HEK293 (cell line): ENCODE measurements around the gene TRDMT1.

ENCODE experiments used
- BCL11B ChIP-seq: fragments of 450-650 bp; formaldehyde crosslinking; IDR thresholded peaks from 2 replicates; pipeline ENCODE4 v1.5.1; 2016; ENCODE audit warnings: low read depth, missing biosample characterization, missing genetic modification characterization
- EGR2 ChIP-seq: fragments of 450-650 bp; formaldehyde crosslinking; IDR thresholded peaks from 2 replicates; pipeline ENCODE4 v1.5.1; 2016; ENCODE audit warnings: low read depth, missing biosample characterization, missing genetic modification characterization
- GLI4 ChIP-seq: fragments of 450-650 bp; formaldehyde crosslinking; IDR thresholded peaks from 2 replicates; pipeline ENCODE4 v1.5.1; 2016; ENCODE audit warnings: missing biosample characterization, missing genetic modification characterization
- HOXC10 ChIP-seq: sonication (generic); formaldehyde crosslinking; IDR thresholded peaks from 2 replicates; pipeline ENCODE4 v1.8.1; 2023; ENCODE audit warnings: mild to moderate bottlenecking, missing genetic modification reagents
- KLF17 ChIP-seq: fragments of 450-650 bp; formaldehyde crosslinking; IDR thresholded peaks from 2 replicates; pipeline ENCODE4 v1.5.1; 2016; ENCODE audit warnings: missing biosample characterization, missing genetic modification characterization
- KLF8 ChIP-seq: fragments of 450-650 bp; formaldehyde crosslinking; IDR thresholded peaks from 2 replicates; pipeline ENCODE4 v1.5.1; 2016; ENCODE audit warnings: missing biosample characterization, missing genetic modification characterization
- SCRT2 ChIP-seq: fragments of 450-650 bp; formaldehyde crosslinking; IDR thresholded peaks from 2 replicates; pipeline ENCODE4 v1.5.1; 2016; ENCODE audit warnings: missing biosample characterization, missing genetic modification characterization
- TRIM28 ChIP-seq: IDR thresholded peaks from 2 replicates; pipeline ENCODE4 v1.6.1; 2011; ENCODE audit warnings: low read length, control low read depth, borderline replicate concordance
- ZFHX2 ChIP-seq: fragments of 450-650 bp; formaldehyde crosslinking; conservative IDR thresholded peaks from 2 replicates; pipeline ENCODE4 v1.5.1; 2016; ENCODE audit warnings: missing biosample characterization, missing genetic modification characterization
- ZFP3 ChIP-seq: fragments of 450-650 bp; formaldehyde crosslinking; IDR thresholded peaks from 2 replicates; pipeline ENCODE4 v1.5.1; 2016; ENCODE audit warnings: low read depth, missing biosample characterization, missing genetic modification characterization
- ZFP37 ChIP-seq: fragments of 450-650 bp; formaldehyde crosslinking; IDR thresholded peaks from 2 replicates; pipeline ENCODE4 v1.5.1; 2016; ENCODE audit warnings: missing biosample characterization, missing genetic modification characterization
- ZNF10 ChIP-seq: fragments of 450-650 bp; formaldehyde crosslinking; IDR thresholded peaks from 2 replicates; pipeline ENCODE4 v1.5.1; 2017; ENCODE audit warnings: missing biosample characterization, missing genetic modification characterization
- ZNF138 ChIP-seq: fragments of 450-650 bp; formaldehyde crosslinking; IDR thresholded peaks from 2 replicates; pipeline ENCODE4 v1.5.1; 2016; ENCODE audit warnings: missing biosample characterization, missing genetic modification characterization, borderline replicate concordance
- ZNF16 ChIP-seq: fragments of 450-650 bp; formaldehyde crosslinking; IDR thresholded peaks from 2 replicates; pipeline ENCODE4 v1.5.1; 2016; ENCODE audit warnings: low read depth, missing biosample characterization, missing genetic modification characterization
- ZNF2 ChIP-seq: fragments of 450-650 bp; formaldehyde crosslinking; IDR thresholded peaks from 2 replicates; pipeline ENCODE4 v1.5.1; 2016; ENCODE audit warnings: missing biosample characterization, missing genetic modification characterization
- ZNF202 ChIP-seq: fragments of 450-650 bp; formaldehyde crosslinking; IDR thresholded peaks from 2 replicates; pipeline ENCODE4 v1.5.1; 2016; ENCODE audit warnings: missing biosample characterization, missing genetic modification characterization, borderline replicate concordance
- ZNF24 ChIP-seq: fragments of 450-650 bp; formaldehyde crosslinking; IDR thresholded peaks from 2 replicates; pipeline ENCODE4 v1.5.1; 2016; ENCODE audit warnings: missing biosample characterization, missing genetic modification characterization
- ZNF324 ChIP-seq: fragments of 450-650 bp; formaldehyde crosslinking; IDR thresholded peaks from 2 replicates; pipeline ENCODE4 v1.5.1; 2016; ENCODE audit warnings: missing biosample characterization, missing genetic modification characterization
- ZNF350 ChIP-seq: fragments of 450-650 bp; formaldehyde crosslinking; IDR thresholded peaks from 2 replicates; pipeline ENCODE4 v1.5.0; 2017; ENCODE audit warnings: missing biosample characterization, mild to moderate bottlenecking, missing genetic modification characterization
- ZNF37A ChIP-seq: fragments of 450-650 bp; IDR thresholded peaks from 2 replicates; pipeline ENCODE4 v1.5.1; 2018; ENCODE audit warnings: missing biosample characterization, missing genetic modification characterization
- ZNF391 ChIP-seq: fragments of 450-650 bp; formaldehyde crosslinking; IDR thresholded peaks from 2 replicates; pipeline ENCODE4 v1.5.1; 2016; ENCODE audit warnings: low read depth, missing biosample characterization, missing genetic modification characterization, borderline replicate concordance
- ZNF423 ChIP-seq: fragments of 450-650 bp; formaldehyde crosslinking; IDR thresholded peaks from 2 replicates; pipeline ENCODE4 v1.5.1; 2016; ENCODE audit warnings: missing biosample characterization, missing genetic modification characterization
- ZNF48 ChIP-seq: fragments of 450-650 bp; formaldehyde crosslinking; IDR thresholded peaks from 2 replicates; pipeline ENCODE4 v1.5.1; 2016; ENCODE audit warnings: missing biosample characterization, missing genetic modification characterization
- ZNF600 ChIP-seq: fragments of 450-650 bp; formaldehyde crosslinking; IDR thresholded peaks from 2 replicates; pipeline ENCODE4 v1.5.1; 2016; ENCODE audit warnings: missing biosample characterization, missing genetic modification characterization
- ZNF624 ChIP-seq: fragments of 450-650 bp; formaldehyde crosslinking; IDR thresholded peaks from 2 replicates; pipeline ENCODE4 v1.5.1; 2017; ENCODE audit warnings: missing biosample characterization, missing genetic modification characterization
- ZNF626 ChIP-seq: fragments of 450-650 bp; sonication (Bioruptor Pico); formaldehyde crosslinking; IDR thresholded peaks from 2 replicates; pipeline ENCODE4 v1.5.1; 2018; ENCODE audit warnings: missing biosample characterization, missing genetic modification characterization, inconsistent platforms
- ZNF654 ChIP-seq: fragments of 450-650 bp; formaldehyde crosslinking; IDR thresholded peaks from 2 replicates; pipeline ENCODE4 v1.5.1; 2016; ENCODE audit warnings: low read depth, missing biosample characterization, missing genetic modification characterization
- ZNF670 ChIP-seq: fragments of 450-650 bp; formaldehyde crosslinking; IDR thresholded peaks from 2 replicates; pipeline ENCODE4 v1.5.1; 2016; ENCODE audit warnings: missing biosample characterization, missing genetic modification characterization, low read depth
- ZNF677 ChIP-seq: fragments of 450-650 bp; IDR thresholded peaks from 2 replicates; pipeline ENCODE4 v1.5.0; 2018; ENCODE audit warnings: missing biosample characterization, mild to moderate bottlenecking, missing genetic modification characterization, moderate library complexity
- ZNF76 ChIP-seq: fragments of 450-650 bp; formaldehyde crosslinking; IDR thresholded peaks from 2 replicates; pipeline ENCODE4; 2016; ENCODE audit warnings: low read depth, missing biosample characterization, missing genetic modification characterization, borderline replicate concordance
- ZNF777 ChIP-seq: fragments of 450-650 bp; formaldehyde crosslinking; IDR thresholded peaks from 2 replicates; pipeline ENCODE4 v1.5.1; 2017; ENCODE audit warnings: missing biosample characterization, missing genetic modification characterization, borderline replicate concordance
- ZNF792 ChIP-seq: fragments of 450-650 bp; formaldehyde crosslinking; IDR thresholded peaks from 2 replicates; pipeline ENCODE4 v1.5.1; 2016; ENCODE audit warnings: missing biosample characterization, missing genetic modification characterization
- TF ChIP-seq, protein P1 (sequence below): fragments of 450-650 bp; formaldehyde crosslinking; IDR thresholded peaks from 2 replicates; pipeline ENCODE4 v1.5.1; 2016; ENCODE audit warnings: missing biosample characterization, missing genetic modification characterization
- TF ChIP-seq, protein P2 (sequence below): fragments of 450-650 bp; formaldehyde crosslinking; conservative IDR thresholded peaks from 2 replicates; pipeline ENCODE4 v1.5.1; 2016; ENCODE audit warnings: low read depth, missing biosample characterization, missing genetic modification characterization

The TRDMT1 gene

GRCh38 chr10:17199351-17199804 lies 2.1 kb downstream of the TRDMT1 start (continued):
- no peak for TF ChIP-seq ZNF138 (tag by site-specific recombination)
- TF ChIP-seq ZNF777 (tag by site-specific recombination): no peak
- TF ChIP-seq ZNF16 (tag by site-specific recombination): no peak
- TF ChIP-seq ZFP3: no peak
- no peak for TF ChIP-seq ZNF37A (tag by site-specific recombination)
- TF ChIP-seq KLF17 (tag by site-specific recombination): no peak
- TF ChIP-seq ZNF626 (tag by site-specific recombination): no peak
- 0 out of 2 replicates have a peak, but pooled peaks have one; percentile 25 for TF ChIP-seq ZFP37 (tag by site-specific recombination)
- 0 out of 2 replicates have a peak, but pooled peaks have one; percentile 11 for TF ChIP-seq ZNF10 (tag by site-specific recombination)
- no peak for TF ChIP-seq BCL11B (tag by site-specific recombination)
- no peak for TF ChIP-seq ZNF48 (tag by site-specific recombination)
- no peak for TF ChIP-seq ZNF2
- peak; percentile 81 for TF ChIP-seq TRIM28
- no peak for TF ChIP-seq SCRT2 (tag by site-specific recombination)
- peak; percentile 100 for TF ChIP-seq ZNF600 (tag by site-specific recombination)
- TF ChIP-seq ZNF391 (tag by site-specific recombination): no peak
- TF ChIP-seq ZNF324 (tag by site-specific recombination): 0 out of 2 replicates have a peak, but pooled peaks have one; percentile 43
- TF ChIP-seq, protein P1, sequence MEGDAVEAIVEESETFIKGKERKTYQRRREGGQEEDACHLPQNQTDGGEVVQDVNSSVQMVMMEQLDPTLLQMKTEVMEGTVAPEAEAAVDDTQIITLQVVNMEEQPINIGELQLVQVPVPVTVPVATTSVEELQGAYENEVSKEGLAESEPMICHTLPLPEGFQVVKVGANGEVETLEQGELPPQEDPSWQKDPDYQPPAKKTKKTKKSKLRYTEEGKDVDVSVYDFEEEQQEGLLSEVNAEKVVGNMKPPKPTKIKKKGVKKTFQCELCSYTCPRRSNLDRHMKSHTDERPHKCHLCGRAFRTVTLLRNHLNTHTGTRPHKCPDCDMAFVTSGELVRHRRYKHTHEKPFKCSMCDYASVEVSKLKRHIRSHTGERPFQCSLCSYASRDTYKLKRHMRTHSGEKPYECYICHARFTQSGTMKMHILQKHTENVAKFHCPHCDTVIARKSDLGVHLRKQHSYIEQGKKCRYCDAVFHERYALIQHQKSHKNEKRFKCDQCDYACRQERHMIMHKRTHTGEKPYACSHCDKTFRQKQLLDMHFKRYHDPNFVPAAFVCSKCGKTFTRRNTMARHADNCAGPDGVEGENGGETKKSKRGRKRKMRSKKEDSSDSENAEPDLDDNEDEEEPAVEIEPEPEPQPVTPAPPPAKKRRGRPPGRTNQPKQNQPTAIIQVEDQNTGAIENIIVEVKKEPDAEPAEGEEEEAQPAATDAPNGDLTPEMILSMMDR (tag by site-specific recombination): no peak
- TF ChIP-seq EGR2 (tag by site-specific recombination): no peak
- no peak for TF ChIP-seq ZNF624 (tag by site-specific recombination)
- TF ChIP-seq ZNF24: peak; percentile 42; the same call in 1 of the 2 replicates
- TF ChIP-seq ZNF202 (tag by site-specific recombination): no peak
- TF ChIP-seq KLF8 (tag by site-specific recombination): peak; percentile 64
- no peak for TF ChIP-seq GLI4 (tag by site-specific recombination)
- TF ChIP-seq ZNF350 (tag by site-specific recombination): no peak
- no peak for TF ChIP-seq ZNF670
- no peak for TF ChIP-seq ZFHX2
- no peak for TF ChIP-seq ZNF423
- TF ChIP-seq ZNF76 (tag by site-specific recombination): no peak
- TF ChIP-seq ZNF792 (tag by site-specific recombination): no peak
- TF ChIP-seq, protein P2, sequence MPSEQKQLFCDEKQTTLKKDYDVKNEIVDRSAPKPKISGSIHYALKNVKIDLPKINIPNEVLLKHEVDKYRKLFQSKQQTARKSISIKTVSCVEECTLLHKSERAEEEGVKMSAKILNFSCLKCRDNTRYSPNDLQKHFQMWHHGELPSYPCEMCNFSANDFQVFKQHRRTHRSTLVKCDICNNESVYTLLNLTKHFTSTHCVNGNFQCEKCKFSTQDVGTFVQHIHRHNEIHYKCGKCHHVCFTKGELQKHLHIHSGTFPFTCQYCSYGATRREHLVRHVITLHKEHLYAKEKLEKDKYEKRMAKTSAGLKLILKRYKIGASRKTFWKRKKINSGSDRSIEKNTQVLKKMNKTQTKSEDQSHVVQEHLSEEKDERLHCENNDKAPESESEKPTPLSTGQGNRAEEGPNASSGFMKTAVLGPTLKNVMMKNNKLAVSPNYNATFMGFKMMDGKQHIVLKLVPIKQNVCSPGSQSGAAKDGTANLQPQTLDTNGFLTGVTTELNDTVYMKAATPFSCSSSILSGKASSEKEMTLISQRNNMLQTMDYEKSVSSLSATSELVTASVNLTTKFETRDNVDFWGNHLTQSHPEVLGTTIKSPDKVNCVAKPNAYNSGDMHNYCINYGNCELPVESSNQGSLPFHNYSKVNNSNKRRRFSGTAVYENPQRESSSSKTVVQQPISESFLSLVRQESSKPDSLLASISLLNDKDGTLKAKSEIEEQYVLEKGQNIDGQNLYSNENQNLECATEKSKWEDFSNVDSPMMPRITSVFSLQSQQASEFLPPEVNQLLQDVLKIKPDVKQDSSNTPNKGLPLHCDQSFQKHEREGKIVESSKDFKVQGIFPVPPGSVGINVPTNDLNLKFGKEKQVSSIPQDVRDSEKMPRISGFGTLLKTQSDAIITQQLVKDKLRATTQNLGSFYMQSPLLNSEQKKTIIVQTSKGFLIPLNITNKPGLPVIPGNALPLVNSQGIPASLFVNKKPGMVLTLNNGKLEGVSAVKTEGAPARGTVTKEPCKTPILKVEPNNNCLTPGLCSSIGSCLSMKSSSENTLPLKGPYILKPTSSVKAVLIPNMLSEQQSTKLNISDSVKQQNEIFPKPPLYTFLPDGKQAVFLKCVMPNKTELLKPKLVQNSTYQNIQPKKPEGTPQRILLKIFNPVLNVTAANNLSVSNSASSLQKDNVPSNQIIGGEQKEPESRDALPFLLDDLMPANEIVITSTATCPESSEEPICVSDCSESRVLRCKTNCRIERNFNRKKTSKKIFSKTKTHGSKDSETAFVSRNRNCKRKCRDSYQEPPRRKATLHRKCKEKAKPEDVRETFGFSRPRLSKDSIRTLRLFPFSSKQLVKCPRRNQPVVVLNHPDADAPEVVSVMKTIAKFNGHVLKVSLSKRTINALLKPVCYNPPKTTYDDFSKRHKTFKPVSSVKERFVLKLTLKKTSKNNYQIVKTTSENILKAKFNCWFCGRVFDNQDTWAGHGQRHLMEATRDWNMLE (tag by site-specific recombination): no peak; the same call in 1 of the 2 replicates
- peak; percentile 98 for TF ChIP-seq ZNF677 (tag by site-specific recombination)
- no peak for TF ChIP-seq ZNF654
- no peak for TF ChIP-seq HOXC10 (CRISPR knock-in tag)
